Measurements from ENCODE around the gene TRIM33.

Gene TRIM33

DNA sequence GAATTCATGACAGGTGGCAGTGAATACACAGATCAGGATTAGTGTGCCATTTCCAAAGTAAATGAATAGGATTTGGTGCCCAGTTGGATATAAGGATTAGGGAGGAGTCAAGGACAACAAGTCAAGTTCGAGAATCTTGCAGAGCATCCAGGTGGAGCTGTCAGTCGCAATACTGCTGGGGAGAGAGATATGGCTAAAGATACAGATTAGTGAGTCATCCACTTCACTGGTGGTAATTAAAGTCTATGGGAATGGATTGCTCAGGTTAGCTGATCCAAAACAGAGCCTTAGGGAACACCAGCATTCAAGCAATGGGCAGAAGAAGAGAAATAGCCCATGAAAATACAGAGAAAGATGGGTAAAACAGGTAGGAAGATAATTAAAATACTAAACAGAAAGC lies 43.6 kb upstream of the TRIM33 start:
- no peak overlapping the region for H2AFZ ChIP-seq (ENCODE audit: low read length)
- H3K4me2 ChIP-seq (ENCODE audit: low read length) = no peak overlapping the region
- no peaks in the 10 kb centered on the region for H3K9me2 ChIP-seq (ENCODE audit: low read depth, low read length)
- no peaks in the 10 kb centered on the region for H3K4me1 ChIP-seq (ENCODE audit: insufficient read depth, low read length, severe bottlenecking)
- H3K27me3 ChIP-seq (ENCODE audit: insufficient read depth, low read length) = no peaks in the 10 kb centered on the region
- no peaks in the 10 kb centered on the region for H3F3A ChIP-seq (ENCODE audit: insufficient read depth, low read length)
- no peaks in the 10 kb centered on the region for H3K36me3 ChIP-seq (ENCODE audit: insufficient read depth, low read length)
- H4K20me1 ChIP-seq (ENCODE audit: insufficient read depth, low read length) = no peaks in the 10 kb centered on the region
- TF ChIP-seq, protein P1, sequence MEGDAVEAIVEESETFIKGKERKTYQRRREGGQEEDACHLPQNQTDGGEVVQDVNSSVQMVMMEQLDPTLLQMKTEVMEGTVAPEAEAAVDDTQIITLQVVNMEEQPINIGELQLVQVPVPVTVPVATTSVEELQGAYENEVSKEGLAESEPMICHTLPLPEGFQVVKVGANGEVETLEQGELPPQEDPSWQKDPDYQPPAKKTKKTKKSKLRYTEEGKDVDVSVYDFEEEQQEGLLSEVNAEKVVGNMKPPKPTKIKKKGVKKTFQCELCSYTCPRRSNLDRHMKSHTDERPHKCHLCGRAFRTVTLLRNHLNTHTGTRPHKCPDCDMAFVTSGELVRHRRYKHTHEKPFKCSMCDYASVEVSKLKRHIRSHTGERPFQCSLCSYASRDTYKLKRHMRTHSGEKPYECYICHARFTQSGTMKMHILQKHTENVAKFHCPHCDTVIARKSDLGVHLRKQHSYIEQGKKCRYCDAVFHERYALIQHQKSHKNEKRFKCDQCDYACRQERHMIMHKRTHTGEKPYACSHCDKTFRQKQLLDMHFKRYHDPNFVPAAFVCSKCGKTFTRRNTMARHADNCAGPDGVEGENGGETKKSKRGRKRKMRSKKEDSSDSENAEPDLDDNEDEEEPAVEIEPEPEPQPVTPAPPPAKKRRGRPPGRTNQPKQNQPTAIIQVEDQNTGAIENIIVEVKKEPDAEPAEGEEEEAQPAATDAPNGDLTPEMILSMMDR (IDR thresholded peaks at IDR 0.05; ENCODE audit: low read length) = no peak
- TF ChIP-seq EZH2 (IDR thresholded peaks at IDR 0.05; ENCODE audit: borderline replicate concordance, low read length) = no peak
- H3K27ac ChIP-seq (ENCODE audit: low read depth, low read length, poor library complexity, severe bottlenecking) = no peak overlapping the region
- H3K9ac ChIP-seq (ENCODE audit: low read length) = no peak overlapping the region
- H3K79me2 ChIP-seq (ENCODE audit: insufficient read depth, low read length) = no peaks in the 10 kb centered on the region
- H3K9me3 ChIP-seq (ENCODE audit: low read length) = no peaks in the 10 kb centered on the region
- H3K4me3 ChIP-seq (ENCODE audit: low read depth, low read length, poor library complexity, severe bottlenecking) = no peak overlapping the region

DNA sequence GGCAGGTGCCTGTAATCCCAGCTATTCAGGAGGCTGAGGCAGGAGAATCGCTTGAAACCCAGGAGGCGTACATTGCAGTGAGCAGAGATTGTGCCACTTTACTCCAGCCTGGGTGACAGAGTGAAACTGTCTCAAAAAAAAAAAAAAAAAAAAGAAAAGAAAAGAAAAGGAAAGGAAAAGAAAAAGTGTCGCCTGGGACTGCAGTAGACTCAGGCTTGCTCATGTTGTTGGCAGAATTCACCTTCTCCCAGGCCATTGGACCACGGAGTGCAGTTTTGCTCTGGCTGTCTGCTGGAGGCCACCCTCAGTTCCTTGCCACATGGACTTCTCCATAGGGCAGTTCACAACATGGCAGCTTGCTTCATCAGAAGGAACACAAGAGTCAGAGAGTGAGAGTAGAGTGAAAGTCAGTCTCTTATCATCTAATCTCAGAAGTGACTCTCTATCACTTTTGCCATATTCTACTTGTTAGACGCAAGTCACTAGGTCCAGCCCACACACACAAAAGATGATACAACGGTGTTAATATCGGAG lies 41.2 kb upstream of the TRIM33 start:
- TF ChIP-seq, protein P1 (IDR thresholded peaks at IDR 0.05; ENCODE audit: low read length) = no peak
- no peak for TF ChIP-seq EZH2 (IDR thresholded peaks at IDR 0.05; ENCODE audit: borderline replicate concordance, low read length)
- H3F3A ChIP-seq (ENCODE audit: insufficient read depth, low read length) = no peaks in the 10 kb centered on the region
- no peaks in the 10 kb centered on the region for H3K79me2 ChIP-seq (ENCODE audit: insufficient read depth, low read length)
- no peaks in the 10 kb centered on the region for H3K36me3 ChIP-seq (ENCODE audit: insufficient read depth, low read length)
- H3K27ac ChIP-seq (ENCODE audit: low read depth, low read length, poor library complexity, severe bottlenecking) = no peak overlapping the region
- no peaks in the 10 kb centered on the region for H3K4me1 ChIP-seq (ENCODE audit: insufficient read depth, low read length, severe bottlenecking)
- no peak overlapping the region for H3K4me2 ChIP-seq (ENCODE audit: low read length)
- H4K20me1 ChIP-seq (ENCODE audit: insufficient read depth, low read length) = no peaks in the 10 kb centered on the region
- H3K9ac ChIP-seq (ENCODE audit: low read length) = no peak overlapping the region
- H3K4me3 ChIP-seq (ENCODE audit: low read depth, low read length, poor library complexity, severe bottlenecking) = no peak overlapping the region
- no peaks in the 10 kb centered on the region for H3K9me2 ChIP-seq (ENCODE audit: low read depth, low read length)
- H2AFZ ChIP-seq (ENCODE audit: low read length) = no peak overlapping the region
- no peaks in the 10 kb centered on the region for H3K27me3 ChIP-seq (ENCODE audit: insufficient read depth, low read length)
- H3K9me3 ChIP-seq (ENCODE audit: low read length) = no peaks in the 10 kb centered on the region

DNA sequence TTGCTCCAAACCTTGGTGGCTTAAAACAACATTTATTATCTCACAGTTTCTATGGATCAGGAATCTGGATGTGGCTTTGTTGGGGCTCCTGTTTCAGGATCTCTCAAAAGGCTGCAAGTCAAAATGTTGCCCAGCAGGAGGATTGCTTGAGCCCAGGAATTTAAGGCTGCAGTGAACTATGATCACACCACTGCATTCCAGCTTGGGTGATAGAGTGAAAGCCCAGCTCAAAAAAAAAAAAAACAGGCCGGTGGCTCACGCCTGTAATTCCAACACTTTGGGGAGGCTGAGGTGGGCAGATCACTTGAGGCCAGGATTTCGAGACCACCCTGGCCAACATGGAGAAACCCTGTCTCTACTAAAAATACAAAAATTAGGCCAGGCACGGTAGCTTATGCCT lies 40.4 kb upstream of the TRIM33 start:
- TF ChIP-seq, protein P1 (IDR thresholded peaks at IDR 0.05; ENCODE audit: low read length) = no peak
- TF ChIP-seq EZH2 (IDR thresholded peaks at IDR 0.05; ENCODE audit: borderline replicate concordance, low read length) = no peak
- Histone ChIP-seq H3K9me2 (ENCODE audit: low read depth, low read length) (no peaks in the 10 kb centered on the region), H3K4me2 (ENCODE audit: low read length) (no peak overlapping the region), H3K27ac (ENCODE audit: low read depth, low read length, poor library complexity, severe bottlenecking) (no peak overlapping the region), H2AFZ (ENCODE audit: low read length) (no peak overlapping the region), H3K27me3 (ENCODE audit: insufficient read depth, low read length) (no peaks in the 10 kb centered on the region), H4K20me1 (ENCODE audit: insufficient read depth, low read length) (no peaks in the 10 kb centered on the region), H3K4me1 (ENCODE audit: insufficient read depth, low read length, severe bottlenecking) (no peaks in the 10 kb centered on the region), H3K79me2 (ENCODE audit: insufficient read depth, low read length) (no peaks in the 10 kb centered on the region), H3K9ac (ENCODE audit: low read length) (no peak overlapping the region), H3K4me3 (ENCODE audit: low read depth, low read length, poor library complexity, severe bottlenecking) (no peak overlapping the region), H3F3A (ENCODE audit: insufficient read depth, low read length) (no peaks in the 10 kb centered on the region), H3K9me3 (ENCODE audit: low read length) (no peaks in the 10 kb centered on the region), H3K36me3 (ENCODE audit: insufficient read depth, low read length) (no peaks in the 10 kb centered on the region)
